Inflammatory macrophage treated with lipopolysaccharide for 1 hour (primary cell): ENCODE measurements around the gene CGNL1.

ENCODE experiments used
- DNase-seq, 2 donors: peaks; one replicate each; pipeline ENCODE4 v3.0.0-alpha.2; 2020 to 2022

The CGNL1 gene

GRCh38 chr15:57423599-57424140 is 47.4 kb downstream of the CGNL1 start:
- DNase-seq, result no peak

- no peak for DNase-seq
Measured at GRCh38 chr15:57424628-57425405, 48.5 kb downstream of the CGNL1 start.

- DNase-seq, result no peak
Measured at GRCh38 chr15:57425842-57426241, 49.5 kb downstream of the CGNL1 start.

GRCh38 chr15:57427367-57427821 is 51.1 kb downstream of the CGNL1 start:
- no peak for DNase-seq

GRCh38 chr15:57432141-57432741 is 55.9 kb downstream of the CGNL1 start:
- no peak for DNase-seq

- DNase-seq, result no peak
Measured at GRCh38 chr15:57436166-57436565, 59.9 kb downstream of the CGNL1 start.

GRCh38 chr15:57436961-57437360 is 60.7 kb downstream of the CGNL1 start:
- DNase-seq, result no peak

GRCh38 chr15:57437564-57437963 is 61.3 kb downstream of the CGNL1 start:
- no peak for DNase-seq

GRCh38 chr15:57438166-57438565 is 61.9 kb downstream of the CGNL1 start:
- no peak for DNase-seq

- no peak for DNase-seq
Measured at GRCh38 chr15:57439128-57440027, 63.1 kb downstream of the CGNL1 start.

- no peak for DNase-seq
Measured at GRCh38 chr15:57440167-57440566, 63.9 kb downstream of the CGNL1 start.

GRCh38 chr15:57440799-57441198 is 64.5 kb downstream of the CGNL1 start:
- DNase-seq, result peak; percentile 47 to 50

- DNase-seq, result peak in 1 of 2 donors; percentile 16
Measured at GRCh38 chr15:57442335-57442734, 66.0 kb downstream of the CGNL1 start.

GRCh38 chr15:57443486-57443885 is 67.2 kb downstream of the CGNL1 start:
- no peak for DNase-seq

- no peak for DNase-seq
Measured at GRCh38 chr15:57444877-57445513, 68.7 kb downstream of the CGNL1 start.

- DNase-seq, result no peak
Measured at GRCh38 chr15:57445872-57446271, 69.6 kb downstream of the CGNL1 start.

GRCh38 chr15:57446393-57446792 is 70.1 kb downstream of the CGNL1 start:
- DNase-seq, result no peak

- DNase-seq, result no peak
Measured at GRCh38 chr15:57451555-57451954, 75.2 kb downstream of the CGNL1 start.

GRCh38 chr15:57452090-57452754 is 75.9 kb downstream of the CGNL1 start:
- no peak for DNase-seq

- DNase-seq, result no peak
Measured at GRCh38 chr15:57455929-57456328, 79.6 kb downstream of the CGNL1 start.

GRCh38 chr15:57456559-57456958 is 80.3 kb downstream of the CGNL1 start:
- no peak for DNase-seq

- no peak for DNase-seq
Measured at GRCh38 chr15:57457726-57458125, 81.4 kb downstream of the CGNL1 start.
